Body of pancreas (tissue), 4 donors: Measurements from ENCODE around the gene RNF113B. TPM values are rescaled to one million over a fixed set of nuclear protein-coding genes. Genes with fewer than 3 reads are reported as not detected.

Experiments
- ATAC-seq: fragments of 150-250 bp; one replicate; pipeline ENCODE4 v1.9.1; 2016
- DNase-seq, 4 donors: peaks; one replicate each; pipeline ENCODE4 v3.0.0-alpha.2; 2019
- H3K27ac ChIP-seq, 4 donors: fragments of 200-600 bp; sonication (generic); 1 replicate in 3 of 4; 2 replicates in 1 of 4; pipeline versions ENCODE4 v1.5.1 to v1.6.1; 2016 to 2019; ENCODE audit warnings: mild to moderate bottlenecking in 1 of 4, mixed read lengths in 1 of 4, moderate library complexity in 1 of 4
- H3K27me3 ChIP-seq, 2 donors: fragments of 200-600 bp; sonication (generic); one replicate each; pipeline ENCODE4 v1.6.0; 2016; ENCODE audit warnings: mild to moderate bottlenecking in 1 of 2
- H3K36me3 ChIP-seq, 2 donors: fragments of 200-600 bp; sonication (generic); replicated peaks in 1 of 2; 2 replicates each; pipeline ENCODE4 v1.5.1; 2016; ENCODE audit warnings: low read depth in 2 of 2; ENCODE audit not compliant: insufficient read depth in 1 of 2
- H3K4me1 ChIP-seq: fragments of 200-600 bp; sonication (generic); one replicate; pipeline ENCODE4 v1.6.0; 2016
- H3K4me3 ChIP-seq, 2 donors: fragments of 200-600 bp; sonication (generic); 1 replicate in 1 of 2; 2 replicates in 1 of 2; pipeline ENCODE4 v1.5.1; 2016 to 2019
- H3K9me3 ChIP-seq, 3 donors: fragments of 200-600 bp; sonication (generic); 1 replicate in 2 of 3; 2 replicates in 1 of 3; pipeline ENCODE4 v1.5.1; 2016
- POLR2A ChIP-seq, 3 donors: fragments of 450-650 bp; IDR thresholded peaks; one replicate each; pipeline ENCODE4 v1.6.1; 2016; ENCODE audit warnings: antibody characterized with exemption in 3 of 3, mild to moderate bottlenecking in 2 of 3
- WGBS, 2 donors: methylation state at CpG; one replicate each; pipeline ENCODE4 v1.1.5; 2017; 5-methylcytosine and 5-hydroxymethylcytosine counted together
- intact Hi-C: fragments of 100-400 bp; cut with DNase I; formaldehyde crosslinking; loops from one replicate; pipeline ENCODE4 v1.15.1; 2023
- total RNA-seq, 2 donors: library from RNA; depleted of rRNA; stranded (reverse); fragments of >200 nt; gene quantifications; one replicate each; pipeline ENCODE4 v1.1.0, GENCODE V29; 2016
- TF ChIP-seq, protein P1 (sequence below), 7 experiments: fragments of 450-650 bp in 4 of 7; fragments of 200-600 bp in 3 of 7; sonication (generic) in 3 of 7; IDR thresholded peaks; one replicate each; pipeline ENCODE4 v1.5.1; 2016 to 2019; ENCODE audit warnings: antibody characterized with exemption in 7 of 7

The RNF113B gene
- total RNA-seq, 2 donors from 2014 or later = not detected

DNA sequence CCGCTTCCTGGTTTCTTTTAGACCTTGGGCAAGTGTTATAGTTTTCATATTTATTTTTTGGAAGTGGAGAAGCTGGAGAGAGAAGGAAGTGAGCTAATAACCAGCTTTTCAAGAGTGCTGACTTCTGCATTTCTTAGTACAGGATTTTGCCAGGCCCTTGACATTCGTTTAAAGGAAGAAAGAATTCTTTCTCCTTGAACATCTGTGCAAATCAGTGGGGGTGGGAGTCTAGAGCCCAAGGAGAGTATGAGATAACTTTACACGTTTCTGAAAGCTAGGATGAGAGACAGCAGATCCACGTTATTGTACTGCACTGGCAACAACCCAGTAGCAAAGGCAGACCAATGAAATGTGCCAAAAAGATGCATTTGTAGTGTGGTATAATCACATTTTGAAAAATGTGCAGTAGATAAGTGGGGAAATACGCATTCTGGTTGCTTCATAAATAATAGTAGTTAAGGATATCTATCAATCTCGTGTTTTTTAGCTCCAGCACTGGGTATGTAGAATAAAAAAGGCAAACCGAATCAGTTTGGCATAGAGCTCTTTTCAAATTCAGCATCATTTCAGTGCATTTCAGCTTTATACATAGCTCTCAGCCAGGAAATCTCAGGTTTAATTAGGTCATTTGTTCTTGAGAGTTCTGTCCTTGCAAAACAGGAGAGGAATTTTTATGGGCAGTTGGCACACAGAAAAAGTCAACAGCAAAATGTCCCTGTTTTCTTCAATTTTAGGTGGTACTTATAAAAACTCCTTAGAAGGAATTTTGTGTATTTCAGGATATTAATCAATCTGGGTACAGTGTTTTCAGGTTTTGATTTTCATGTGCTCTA, 4.3 kb downstream of the RNF113B start:
- no peaks in the 10 kb centered on the region for H3K36me3 ChIP-seq
- H3K4me1 ChIP-seq = peaks cover 43% of the 10 kb centered on the region
- no peaks in the 10 kb centered on the region for H3K9me3 ChIP-seq
- peak overlapping the region; percentile 48 to 81 (median 74) for H3K27ac ChIP-seq
- 26 to 34% methylated on average over 7 of the region's 7 CpGs for WGBS, 2 donors
- DNase-seq = no peak
- H3K4me3 ChIP-seq = no peak overlapping the region
- peak; percentile 62 for ATAC-seq
- intact Hi-C loops = no loop called here
- H3K27me3 ChIP-seq = no peaks in the 10 kb centered on the region
- TF ChIP-seq, protein P1, sequence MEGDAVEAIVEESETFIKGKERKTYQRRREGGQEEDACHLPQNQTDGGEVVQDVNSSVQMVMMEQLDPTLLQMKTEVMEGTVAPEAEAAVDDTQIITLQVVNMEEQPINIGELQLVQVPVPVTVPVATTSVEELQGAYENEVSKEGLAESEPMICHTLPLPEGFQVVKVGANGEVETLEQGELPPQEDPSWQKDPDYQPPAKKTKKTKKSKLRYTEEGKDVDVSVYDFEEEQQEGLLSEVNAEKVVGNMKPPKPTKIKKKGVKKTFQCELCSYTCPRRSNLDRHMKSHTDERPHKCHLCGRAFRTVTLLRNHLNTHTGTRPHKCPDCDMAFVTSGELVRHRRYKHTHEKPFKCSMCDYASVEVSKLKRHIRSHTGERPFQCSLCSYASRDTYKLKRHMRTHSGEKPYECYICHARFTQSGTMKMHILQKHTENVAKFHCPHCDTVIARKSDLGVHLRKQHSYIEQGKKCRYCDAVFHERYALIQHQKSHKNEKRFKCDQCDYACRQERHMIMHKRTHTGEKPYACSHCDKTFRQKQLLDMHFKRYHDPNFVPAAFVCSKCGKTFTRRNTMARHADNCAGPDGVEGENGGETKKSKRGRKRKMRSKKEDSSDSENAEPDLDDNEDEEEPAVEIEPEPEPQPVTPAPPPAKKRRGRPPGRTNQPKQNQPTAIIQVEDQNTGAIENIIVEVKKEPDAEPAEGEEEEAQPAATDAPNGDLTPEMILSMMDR (IDR thresholded peaks at IDR 0.05) = no peak
- TF ChIP-seq POLR2A (IDR thresholded peaks at IDR 0.05) = no peak

DNA sequence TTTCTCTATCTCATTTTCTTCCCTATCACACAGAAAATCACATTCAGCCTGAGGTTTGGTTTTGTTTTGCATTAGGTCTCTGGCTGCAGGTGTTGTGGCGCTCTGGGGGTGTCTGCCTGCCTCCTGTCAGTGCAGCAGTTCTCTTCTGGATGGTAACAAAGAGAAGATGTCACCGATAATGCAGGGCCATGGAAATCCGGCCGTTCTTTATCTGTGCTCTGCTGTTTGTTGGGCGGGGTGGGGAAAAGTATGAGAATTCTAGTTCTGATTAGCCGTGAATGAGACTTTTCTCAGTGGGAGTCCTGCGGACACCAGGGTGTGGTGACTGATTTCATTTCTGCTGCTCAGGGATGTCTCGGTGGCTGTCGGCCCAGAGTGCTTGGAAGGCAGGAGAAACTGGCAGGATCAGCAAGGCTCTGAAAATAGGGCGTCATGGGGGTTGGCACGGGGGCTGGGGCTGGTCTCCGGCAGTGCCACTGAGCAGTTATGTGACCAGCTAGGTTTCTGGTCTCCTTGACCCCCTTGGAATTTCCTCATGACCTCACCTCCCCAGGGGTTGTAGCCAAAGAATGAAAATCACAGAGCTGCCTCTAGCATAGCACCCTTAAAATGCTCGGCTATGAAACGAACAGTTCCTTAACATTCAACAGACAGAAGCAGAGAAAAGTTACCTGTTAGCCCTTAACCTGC, 5.0 kb downstream of the RNF113B start:
- peaks cover 43% of the 10 kb centered on the region for H3K4me1 ChIP-seq
- DNase-seq (peak; percentile 13 to 33 (median 23)), ATAC-seq (peak; percentile 44)
- H3K27me3 ChIP-seq = no peaks in the 10 kb centered on the region
- H3K36me3 ChIP-seq = no peaks in the 10 kb centered on the region
- intact Hi-C loops = no loop called here
- no peak overlapping the region for H3K4me3 ChIP-seq
- WGBS, 2 donors = 52 to 59% methylated on average over 11 to 14 of the region's 14 CpGs
- TF ChIP-seq, protein P1 (IDR thresholded peaks at IDR 0.05) = no peak
- TF ChIP-seq POLR2A (IDR thresholded peaks at IDR 0.05) = peak in 1 of 3 donors; percentile 7
- H3K27ac ChIP-seq = peak overlapping the region; percentile 48 to 81 (median 74)
- no peaks in the 10 kb centered on the region for H3K9me3 ChIP-seq

DNA sequence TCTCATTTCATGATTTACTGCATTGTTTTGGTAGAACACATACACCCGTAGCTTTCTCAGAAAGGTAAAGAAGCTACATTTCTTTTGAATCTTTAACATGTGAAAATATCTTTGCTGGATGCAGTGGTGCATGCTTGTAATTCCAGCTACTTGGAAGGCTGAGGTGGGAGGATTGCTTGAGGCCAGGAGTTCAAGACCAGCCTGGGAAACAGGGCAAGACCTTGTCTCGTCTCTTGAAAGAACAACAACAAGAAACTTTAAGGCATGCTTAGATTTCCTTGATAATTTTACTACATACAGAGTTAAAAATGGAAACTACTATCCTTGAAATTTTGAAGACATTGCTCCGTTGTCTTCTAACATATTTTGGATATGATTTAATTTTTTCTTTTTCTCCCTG, 7.7 kb downstream of the RNF113B start:
- intact Hi-C loops = no loop called here
- Histone ChIP-seq H3K4me1 (peaks cover 36% of the 10 kb centered on the region), H3K9me3 (no peaks in the 10 kb centered on the region), H3K36me3 (no peaks in the 10 kb centered on the region), H3K27ac (no peak overlapping the region), H3K4me3 (no peak overlapping the region), H3K27me3 (no peaks in the 10 kb centered on the region)
- ATAC-seq (no peak), DNase-seq (no peak)
- 82 to 92% methylated on average over 3 of the region's 3 CpGs for WGBS, 2 donors
- TF ChIP-seq, protein P1 (IDR thresholded peaks at IDR 0.05) = no peak
- TF ChIP-seq POLR2A (IDR thresholded peaks at IDR 0.05) = no peak

DNA sequence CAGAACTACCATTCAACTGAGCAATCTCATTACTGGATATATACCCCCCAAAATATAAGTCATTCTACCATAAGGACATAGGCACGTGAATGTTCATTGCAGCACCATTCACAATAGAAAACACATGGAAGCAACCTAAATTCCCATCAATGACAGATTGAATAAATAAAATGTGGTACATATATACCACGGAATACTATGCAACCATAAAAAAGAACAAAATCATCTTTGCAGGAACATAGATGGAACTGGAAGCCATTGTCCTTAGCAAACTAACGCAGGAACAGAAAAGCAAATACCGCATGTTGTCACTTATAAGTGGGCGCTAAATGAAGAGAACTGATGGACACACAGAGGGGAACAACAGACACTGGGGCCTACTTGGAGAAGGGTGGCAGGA, 14.1 kb downstream of the RNF113B start:
- Histone ChIP-seq H3K4me1 (peaks cover 17% of the 10 kb centered on the region), H3K4me3 (no peak overlapping the region), H3K36me3 (no peaks in the 10 kb centered on the region), H3K27me3 (no peaks in the 10 kb centered on the region), H3K27ac (no peak overlapping the region), H3K9me3 (no peaks in the 10 kb centered on the region)
- no peak for DNase-seq
- intact Hi-C loops = no loop called here
- WGBS, 2 donors = 93 to 99% methylated on average over 5 of the region's 5 CpGs
- TF ChIP-seq, protein P1 (IDR thresholded peaks at IDR 0.05) = no peak
- TF ChIP-seq POLR2A (IDR thresholded peaks at IDR 0.05) = no peak
- ATAC-seq = no peak
